Astrocyte (in vitro differentiated cells and primary cell): ENCODE measurements around the gene STK4.

ENCODE experiments used
- EZH2 ChIP-seq: IDR thresholded peaks from 2 replicates; pipeline ENCODE4 v1.6.1; 2012; ENCODE audit warnings: mild to moderate bottlenecking, low read length, inconsistent platforms; ENCODE audit not compliant: insufficient read depth
- TF ChIP-seq, protein P1 (sequence below): IDR thresholded peaks from 2 replicates; pipeline ENCODE4 v1.5.1; 2011; ENCODE audit warnings: low read depth, mild to moderate bottlenecking, inconsistent platforms, low read length, moderate library complexity; ENCODE audit not compliant: insufficient read depth

DNA sequence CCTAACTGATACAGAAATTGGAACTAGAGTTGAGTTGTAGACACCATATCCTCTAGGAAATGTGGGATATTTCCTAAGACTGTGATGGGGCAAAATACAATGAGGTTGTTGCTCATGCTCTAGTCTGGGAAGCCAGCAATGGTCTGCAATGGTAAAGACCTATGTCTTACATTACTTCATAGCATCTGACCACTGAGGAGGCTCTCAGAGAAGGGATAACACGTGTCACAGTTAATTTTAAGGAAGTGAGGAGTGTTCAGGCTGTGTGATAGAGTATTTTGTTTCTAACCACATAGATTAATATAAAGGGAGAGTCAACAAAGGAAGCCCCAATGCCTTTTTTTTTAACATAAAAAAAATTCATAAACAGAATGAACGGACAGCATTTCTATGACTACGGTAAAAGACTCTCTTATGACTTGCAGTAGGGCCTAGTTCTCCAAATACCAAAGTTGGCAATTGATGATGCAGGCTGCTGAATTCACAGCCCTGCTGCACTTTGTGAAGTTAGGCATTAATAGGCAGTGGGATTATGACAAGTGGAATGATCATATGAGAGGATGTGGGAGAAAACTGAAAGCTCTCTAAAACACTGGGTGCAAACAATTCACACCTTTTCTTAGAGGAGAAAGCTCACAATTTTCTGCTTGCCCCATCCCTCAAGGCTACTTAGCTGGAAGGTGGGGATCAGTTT, 120.9 kb downstream of the STK4 start:
- TF ChIP-seq, protein P1, sequence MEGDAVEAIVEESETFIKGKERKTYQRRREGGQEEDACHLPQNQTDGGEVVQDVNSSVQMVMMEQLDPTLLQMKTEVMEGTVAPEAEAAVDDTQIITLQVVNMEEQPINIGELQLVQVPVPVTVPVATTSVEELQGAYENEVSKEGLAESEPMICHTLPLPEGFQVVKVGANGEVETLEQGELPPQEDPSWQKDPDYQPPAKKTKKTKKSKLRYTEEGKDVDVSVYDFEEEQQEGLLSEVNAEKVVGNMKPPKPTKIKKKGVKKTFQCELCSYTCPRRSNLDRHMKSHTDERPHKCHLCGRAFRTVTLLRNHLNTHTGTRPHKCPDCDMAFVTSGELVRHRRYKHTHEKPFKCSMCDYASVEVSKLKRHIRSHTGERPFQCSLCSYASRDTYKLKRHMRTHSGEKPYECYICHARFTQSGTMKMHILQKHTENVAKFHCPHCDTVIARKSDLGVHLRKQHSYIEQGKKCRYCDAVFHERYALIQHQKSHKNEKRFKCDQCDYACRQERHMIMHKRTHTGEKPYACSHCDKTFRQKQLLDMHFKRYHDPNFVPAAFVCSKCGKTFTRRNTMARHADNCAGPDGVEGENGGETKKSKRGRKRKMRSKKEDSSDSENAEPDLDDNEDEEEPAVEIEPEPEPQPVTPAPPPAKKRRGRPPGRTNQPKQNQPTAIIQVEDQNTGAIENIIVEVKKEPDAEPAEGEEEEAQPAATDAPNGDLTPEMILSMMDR, result no peak
- no peak for TF ChIP-seq EZH2
